ENCODE measurements around the gene FGF8. TPM values are rescaled to one million over a fixed set of nuclear protein-coding genes. Genes with fewer than 3 reads are reported as not detected.

The FGF8 gene
- total RNA-seq, 1 experiment from 2014 or later: not detected

- Histone ChIP-seq H3K9me3 (ENCODE audit: low read depth, low read length, poor library complexity, severe bottlenecking) (no peaks in the 10 kb centered on the region), H3K27ac (ENCODE audit: low read depth, low read length, poor library complexity, severe bottlenecking) (no peak overlapping the region), H3K36me3 (ENCODE audit: insufficient read depth, low read length, poor library complexity, severe bottlenecking) (no peaks in the 10 kb centered on the region), H3K4me3 (ENCODE audit: low read depth, low read length, poor library complexity, severe bottlenecking) (no peak overlapping the region), H3K4me1 (ENCODE audit: insufficient read depth, low read length, poor library complexity, severe bottlenecking) (peaks cover 17% of the 10 kb centered on the region), H3K27me3 (replicated peaks; ENCODE audit: insufficient read depth, low read depth, low read length, poor library complexity) (peaks cover 48% of the 10 kb centered on the region)
- ChIA-PET POLR2A (ENCODE audit: low non-redundant PET) (no interaction called here), CTCF (no interaction called here)
- intact Hi-C loops (cut with micrococcal nuclease; ENCODE audit: unreplicated experiment): no loop called here
- no peak for DNase-seq (ENCODE audit: low spot score)
- BruUV-seq (replicated peaks): no TSS peak
- TF ChIP-seq CTCF (conservative IDR thresholded peaks at IDR 0.05; ENCODE audit: low read depth, low read length) (no peak), EZH2 (IDR thresholded peaks at IDR 0.05; ENCODE audit: borderline replicate concordance, low read depth, low read length, poor library complexity, severe bottlenecking) (no peak)
Observed at GRCh38 chr10:101774589-101775272, 1.2 kb downstream of the FGF8 start.

- no peak overlapping the region for H3K27ac ChIP-seq (ENCODE audit: low read depth, low read length, poor library complexity, severe bottlenecking)
- no peak for DNase-seq (ENCODE audit: low spot score)
- H3K4me1 ChIP-seq (ENCODE audit: insufficient read depth, low read length, poor library complexity, severe bottlenecking): peaks cover 17% of the 10 kb centered on the region
- no peak overlapping the region for H3K4me3 ChIP-seq (ENCODE audit: low read depth, low read length, poor library complexity, severe bottlenecking)
- peak; percentile 45 for TF ChIP-seq EZH2 (IDR thresholded peaks at IDR 0.05; ENCODE audit: borderline replicate concordance, low read depth, low read length, poor library complexity, severe bottlenecking)
- TF ChIP-seq CTCF (conservative IDR thresholded peaks at IDR 0.05; ENCODE audit: low read depth, low read length): no peak
- H3K36me3 ChIP-seq (ENCODE audit: insufficient read depth, low read length, poor library complexity, severe bottlenecking): no peaks in the 10 kb centered on the region
- no peaks in the 10 kb centered on the region for H3K9me3 ChIP-seq (ENCODE audit: low read depth, low read length, poor library complexity, severe bottlenecking)
- intact Hi-C loops (cut with micrococcal nuclease; ENCODE audit: unreplicated experiment): no loop called here
- H3K27me3 ChIP-seq (replicated peaks; ENCODE audit: insufficient read depth, low read depth, low read length, poor library complexity): peaks cover 48% of the 10 kb centered on the region
- CTCF ChIA-PET: no interaction called here
- no TSS peak for BruUV-seq (replicated peaks)
- POLR2A ChIA-PET (ENCODE audit: low non-redundant PET): no interaction called here
Observed at GRCh38 chr10:101773923-101774588, 1.9 kb downstream of the FGF8 start.

- intact Hi-C loops (cut with micrococcal nuclease; ENCODE audit: unreplicated experiment): no loop called here
- BruUV-seq (replicated peaks): no TSS peak
- no peak for DNase-seq (ENCODE audit: low spot score)
- no peaks in the 10 kb centered on the region for H3K9me3 ChIP-seq (ENCODE audit: low read depth, low read length, poor library complexity, severe bottlenecking)
- H3K4me3 ChIP-seq (ENCODE audit: low read depth, low read length, poor library complexity, severe bottlenecking): no peak overlapping the region
- TF ChIP-seq CTCF (conservative IDR thresholded peaks at IDR 0.05; ENCODE audit: low read depth, low read length) (no peak), EZH2 (IDR thresholded peaks at IDR 0.05; ENCODE audit: borderline replicate concordance, low read depth, low read length, poor library complexity, severe bottlenecking) (no peak)
- no peaks in the 10 kb centered on the region for H3K36me3 ChIP-seq (ENCODE audit: insufficient read depth, low read length, poor library complexity, severe bottlenecking)
- H3K4me1 ChIP-seq (ENCODE audit: insufficient read depth, low read length, poor library complexity, severe bottlenecking): peaks cover 17% of the 10 kb centered on the region
- CTCF ChIA-PET: no interaction called here
- H3K27me3 ChIP-seq (replicated peaks; ENCODE audit: insufficient read depth, low read depth, low read length, poor library complexity): peaks cover 48% of the 10 kb centered on the region
- POLR2A ChIA-PET (ENCODE audit: low non-redundant PET): no interaction called here
- H3K27ac ChIP-seq (ENCODE audit: low read depth, low read length, poor library complexity, severe bottlenecking): no peak overlapping the region
Observed at GRCh38 chr10:101772895-101773761, 2.8 kb downstream of the FGF8 start.
